OCI-LY7 (cell line): ENCODE measurements around the gene SMIM22. TPM values are rescaled to one million over a fixed set of nuclear protein-coding genes. Genes with fewer than 3 reads are reported as not detected.

Experiments used
- BruUV-seq: library from RNA; stranded (reverse); fragments of 400-500 nt; replicated peaks from 2 replicates; lab custom pipeline; 2021; lab: Mats Ljungman, UMichigan
- CTCF ChIA-PET: fragments of 300-600 bp; sonication (Branson Sonifier 250); formaldehyde crosslinking; loops from one replicate; lab custom pipeline; 2022; ENCODE audit warnings: antibody characterized with exemption; ENCODE audit not compliant: unreplicated experiment; lab: Charles Lee
- POLR2A ChIA-PET: fragments of 300-600 bp; sonication (Branson Sonifier 250); formaldehyde crosslinking; loops from one replicate; lab custom pipeline; 2022; ENCODE audit warnings: antibody characterized with exemption; lab: Charles Lee
- DNase-seq: peaks from one replicate; pipeline ENCODE4 v3.0.0-alpha.2; 2015; ENCODE audit warnings: low spot score
- H2AFZ ChIP-seq: fragments of 200-600 bp; sonication (generic), shearing (Covaris generic); 2 replicates; pipeline ENCODE4 v1.6.1; 2014; ENCODE audit warnings: mild to moderate bottlenecking, antibody characterized with exemption, low read length, moderate library complexity
- H3K27ac ChIP-seq: fragments of 200-600 bp; sonication (generic); 2 replicates; pipeline ENCODE4 v1.5.1; 2014; ENCODE audit warnings: mixed run types, low read depth, mild to moderate bottlenecking, moderate library complexity, low read length, inconsistent platforms; ENCODE audit not compliant: poor library complexity, severe bottlenecking
- H3K36me3 ChIP-seq: fragments of 200-600 bp; sonication (generic); 2 replicates; pipeline ENCODE4 v1.6.1; 2014; ENCODE audit warnings: mild to moderate bottlenecking, antibody characterized with exemption, low read length, moderate library complexity, mixed read lengths; ENCODE audit not compliant: insufficient read depth
- H3K4me1 ChIP-seq: fragments of 200-600 bp; sonication (generic); 2 replicates; pipeline ENCODE4 v1.5.1; 2014; ENCODE audit warnings: mild to moderate bottlenecking, low read length; ENCODE audit not compliant: insufficient read depth, poor library complexity, severe bottlenecking
- H3K4me2 ChIP-seq: fragments of 200-600 bp; sonication (generic); 2 replicates; pipeline ENCODE4 v1.6.1; 2014; ENCODE audit warnings: mild to moderate bottlenecking, low read length
- H3K4me3 ChIP-seq: fragments of 200-600 bp; sonication (generic); 2 replicates; pipeline ENCODE4 v1.5.1; 2014; ENCODE audit warnings: mild to moderate bottlenecking, low read depth, low read length; ENCODE audit not compliant: poor library complexity, severe bottlenecking
- H3K79me2 ChIP-seq: fragments of 200-600 bp; sonication (generic); 2 replicates; pipeline ENCODE4 v1.6.1; 2016; ENCODE audit warnings: low read depth, mild to moderate bottlenecking, low read length, moderate library complexity, mixed read lengths; ENCODE audit not compliant: insufficient read depth
- H3K9me2 ChIP-seq: fragments of 200-600 bp; sonication (generic); 2 replicates; pipeline ENCODE4 v1.6.1; 2016; ENCODE audit warnings: mild to moderate bottlenecking, low read length, mixed read lengths; ENCODE audit not compliant: insufficient read depth
- H3K9me3 ChIP-seq: fragments of 200-600 bp; sonication (generic); 2 replicates; pipeline ENCODE4 v1.6.1; 2014; ENCODE audit warnings: mild to moderate bottlenecking, mixed run types, low read length, mixed read lengths
- H4K20me1 ChIP-seq: fragments of 200-600 bp; sonication (generic); 2 replicates; pipeline ENCODE4 v1.6.1; 2014; ENCODE audit warnings: mild to moderate bottlenecking, antibody characterized with exemption, low read length, moderate library complexity, mixed read lengths; ENCODE audit not compliant: insufficient read depth
- CTCF ChIP-seq: fragments of 200-600 bp; sonication (generic); conservative IDR thresholded peaks from 2 replicates; pipeline ENCODE4 v1.5.1; 2014; ENCODE audit warnings: mild to moderate bottlenecking, antibody characterized with exemption, low read length, moderate library complexity, mixed read lengths
- EZH2phosphoT487 ChIP-seq: fragments of 200-600 bp; sonication (generic); IDR thresholded peaks from 2 replicates; pipeline ENCODE4 v1.6.1; 2018; ENCODE audit warnings: low read depth, borderline replicate concordance, mild to moderate bottlenecking, mixed run types, antibody characterized with exemption, low read length, moderate library complexity, mixed read lengths
- intact Hi-C: fragments of 100-400 bp; cut with micrococcal nuclease; formaldehyde crosslinking; loops from one replicate; pipeline ENCODE4 v1.10.0; 2022; ENCODE audit not compliant: unreplicated experiment
- total RNA-seq, 2 experiments: library from RNA; depleted of rRNA in 1 of 2; stranded (reverse); fragments of >200 nt in 1 of 2; shearing (Covaris generic) in 1 of 2; gene quantifications; 2 replicates each; pipeline ENCODE4 v1.2.3, GENCODE V29; 2014 to 2022

SMIM22 gene
- total RNA-seq, 2 experiments from 2014 or later: not detected

DNA sequence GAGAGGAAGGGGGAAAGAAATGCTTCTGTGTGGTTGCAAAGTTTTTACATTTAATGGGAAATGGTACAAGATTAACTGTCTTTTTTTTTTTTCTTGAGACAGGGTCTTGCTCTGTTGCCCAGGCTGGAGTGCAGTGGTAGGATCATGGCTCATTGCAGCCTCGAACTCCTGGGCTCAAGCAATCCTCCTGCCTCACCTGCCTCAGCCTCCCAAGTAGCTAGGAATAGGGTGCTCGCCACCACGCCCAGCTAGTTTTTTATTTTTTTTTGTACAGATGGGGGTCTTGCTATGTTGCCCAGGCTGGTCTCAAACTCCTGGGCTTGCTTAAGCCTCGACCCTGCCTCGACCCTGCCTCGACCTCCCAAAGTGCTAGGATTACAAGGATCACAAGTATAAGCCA is 11.1 kb downstream of the SMIM22 start:
- H4K20me1 ChIP-seq: no peaks in the 10 kb centered on the region
- H3K4me1 ChIP-seq: peaks cover 18% of the 10 kb centered on the region
- intact Hi-C loops: no loop called here
- DNase-seq: no peak
- H2AFZ ChIP-seq: no peak overlapping the region
- POLR2A ChIA-PET: no interaction called here
- BruUV-seq: no TSS peak
- TF ChIP-seq EZH2phosphoT487: no peak
- no peak for TF ChIP-seq CTCF
- no peak overlapping the region for H3K4me3 ChIP-seq
- no peaks in the 10 kb centered on the region for H3K9me2 ChIP-seq
- no peaks in the 10 kb centered on the region for H3K79me2 ChIP-seq
- H3K4me2 ChIP-seq: no peak overlapping the region
- no peak overlapping the region for H3K27ac ChIP-seq
- no peaks in the 10 kb centered on the region for H3K9me3 ChIP-seq
- CTCF ChIA-PET: no interaction called here
- peaks cover 56% of the 10 kb centered on the region for H3K36me3 ChIP-seq

DNA sequence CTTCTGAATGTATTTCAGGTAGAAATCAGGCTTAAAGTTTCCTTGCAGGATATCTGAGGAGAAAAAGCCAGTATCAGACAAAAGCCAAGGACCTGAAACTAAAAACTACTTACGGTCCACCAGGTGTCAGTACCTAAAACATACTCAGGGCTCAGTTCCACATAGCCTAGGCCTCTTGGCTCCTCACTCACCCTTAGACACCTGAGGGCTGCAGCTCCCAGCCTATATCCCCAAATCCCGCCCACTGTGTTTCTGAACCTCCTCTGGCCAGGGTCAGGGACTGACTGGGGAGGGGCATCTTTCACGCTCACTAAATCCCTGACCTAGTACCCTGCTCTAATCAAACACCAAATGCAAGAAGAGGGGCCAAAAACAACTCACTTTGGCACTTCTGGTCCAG is 16.1 kb downstream of the SMIM22 start:
- H2AFZ ChIP-seq: no peak overlapping the region
- TF ChIP-seq CTCF: no peak
- TF ChIP-seq EZH2phosphoT487: no peak
- no peak overlapping the region for H3K27ac ChIP-seq
- H3K9me2 ChIP-seq: no peaks in the 10 kb centered on the region
- no peaks in the 10 kb centered on the region for H4K20me1 ChIP-seq
- no peaks in the 10 kb centered on the region for H3K79me2 ChIP-seq
- no peak for DNase-seq
- H3K4me3 ChIP-seq: no peak overlapping the region
- CTCF ChIA-PET: no interaction called here
- POLR2A ChIA-PET: no interaction called here
- BruUV-seq: no TSS peak
- no peak overlapping the region for H3K4me2 ChIP-seq
- H3K4me1 ChIP-seq: no peaks in the 10 kb centered on the region
- no peaks in the 10 kb centered on the region for H3K9me3 ChIP-seq
- intact Hi-C loops: no loop called here
- H3K36me3 ChIP-seq: peaks cover 83% of the 10 kb centered on the region

DNA sequence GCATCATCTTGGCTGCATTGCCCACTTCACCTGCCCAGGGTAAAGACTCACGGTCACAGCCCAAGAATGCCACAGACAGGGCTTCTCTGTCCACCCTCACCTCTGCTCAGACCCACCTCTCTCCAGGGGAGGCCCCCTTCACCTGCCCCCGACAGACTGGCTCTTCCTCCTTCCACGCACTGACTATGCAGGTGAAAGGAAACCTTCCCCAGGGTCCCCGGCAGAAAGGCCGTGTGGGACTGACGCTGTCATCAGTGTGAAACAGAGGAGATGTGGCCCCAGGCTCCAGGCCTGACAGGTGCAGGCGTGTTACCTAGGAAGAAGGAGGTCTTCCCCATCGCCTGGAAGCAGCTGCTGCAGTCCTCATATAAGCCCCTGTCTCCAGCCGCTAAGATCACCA is 16.6 kb downstream of the SMIM22 start:
- Histone ChIP-seq H3K4me1 (no peaks in the 10 kb centered on the region), H4K20me1 (no peaks in the 10 kb centered on the region), H3K9me3 (no peaks in the 10 kb centered on the region), H3K4me3 (no peak overlapping the region), H3K9me2 (no peaks in the 10 kb centered on the region), H3K79me2 (no peaks in the 10 kb centered on the region), H3K4me2 (no peak overlapping the region), H2AFZ (no peak overlapping the region), H3K27ac (no peak overlapping the region), H3K36me3 (peaks cover 83% of the 10 kb centered on the region)
- no peak for DNase-seq
- intact Hi-C loops: no loop called here
- ChIA-PET POLR2A (no interaction called here), CTCF (no interaction called here)
- TF ChIP-seq CTCF (no peak), EZH2phosphoT487 (no peak)
- BruUV-seq: no TSS peak
